ENCODE measurements around the gene LUZP2.

LUZP2 gene

GRCh38 chr11:24808173-24808572 lies 311.3 kb downstream of the LUZP2 start:
- Histone ChIP-seq H3K27me3 (ENCODE audit: low read length) (no peaks in the 10 kb centered on the region), H3K36me3 (ENCODE audit: low read length) (no peaks in the 10 kb centered on the region), H3K79me2 (ENCODE audit: insufficient read depth, low read length) (no peaks in the 10 kb centered on the region), H4K20me1 (ENCODE audit: low read depth, low read length) (no peaks in the 10 kb centered on the region), H3K9me3 (ENCODE audit: insufficient read depth, low read length) (peaks cover 4% of the 10 kb centered on the region; the same call in 1 of the 2 replicates), H3K27ac (ENCODE audit: low read depth, low read length) (no peak overlapping the region), H3K4me2 (ENCODE audit: low read depth, low read length, poor library complexity, severe bottlenecking) (no peak overlapping the region), H3K4me3 (ENCODE audit: insufficient read depth, low read length, poor library complexity, severe bottlenecking) (no peak overlapping the region), H2AFZ (ENCODE audit: low read depth, low read length, severe bottlenecking) (no peak overlapping the region), H3K9ac (ENCODE audit: low read length) (no peak overlapping the region), H3F3A (ENCODE audit: insufficient read depth) (no peaks in the 10 kb centered on the region), H3K9me2 (replicated peaks; ENCODE audit: insufficient read depth, low read length) (no peaks in the 10 kb centered on the region)
- no peak for TF ChIP-seq CTCF (IDR thresholded peaks at IDR 0.05; ENCODE audit: insufficient read depth, low read length, poor library complexity, severe bottlenecking)
- no peak for TF ChIP-seq EZH2phosphoT487 (conservative IDR thresholded peaks at IDR 0.05; ENCODE audit: low read length)

GRCh38 chr11:24819006-24819405 lies 322.2 kb downstream of the LUZP2 start:
- Histone ChIP-seq H3K27ac (ENCODE audit: low read depth, low read length) (no peak overlapping the region), H3K9ac (ENCODE audit: low read length) (no peak overlapping the region), H4K20me1 (ENCODE audit: low read depth, low read length) (no peaks in the 10 kb centered on the region), H3K9me2 (replicated peaks; ENCODE audit: insufficient read depth, low read length) (no peaks in the 10 kb centered on the region), H3K4me3 (ENCODE audit: insufficient read depth, low read length, poor library complexity, severe bottlenecking) (no peak overlapping the region), H3K9me3 (ENCODE audit: insufficient read depth, low read length) (no peaks in the 10 kb centered on the region), H3K27me3 (ENCODE audit: low read length) (no peaks in the 10 kb centered on the region), H3K4me2 (ENCODE audit: low read depth, low read length, poor library complexity, severe bottlenecking) (no peak overlapping the region), H3K36me3 (ENCODE audit: low read length) (0 out of 2 replicates have a peak, but pooled peaks cover 6% of the 10 kb centered on the region), H2AFZ (ENCODE audit: low read depth, low read length, severe bottlenecking) (no peak overlapping the region), H3F3A (ENCODE audit: insufficient read depth) (no peaks in the 10 kb centered on the region), H3K79me2 (ENCODE audit: insufficient read depth, low read length) (no peaks in the 10 kb centered on the region)
- no peak for TF ChIP-seq EZH2phosphoT487 (conservative IDR thresholded peaks at IDR 0.05; ENCODE audit: low read length)
- no peak for TF ChIP-seq CTCF (IDR thresholded peaks at IDR 0.05; ENCODE audit: insufficient read depth, low read length, poor library complexity, severe bottlenecking)

- no peak overlapping the region for H3K9ac ChIP-seq (ENCODE audit: low read length)
Measured at GRCh38 chr11:24819863-24820434, 323.1 kb downstream of the LUZP2 start.

More at GRCh38 chr11:24819863-24820434, 323.1 kb downstream of the LUZP2 start:
- Histone ChIP-seq H3K27ac (ENCODE audit: low read depth, low read length) (no peak overlapping the region), H3K36me3 (ENCODE audit: low read length) (0 out of 2 replicates have a peak, but pooled peaks cover 6% of the 10 kb centered on the region), H3F3A (ENCODE audit: insufficient read depth) (no peaks in the 10 kb centered on the region), H3K79me2 (ENCODE audit: insufficient read depth, low read length) (no peaks in the 10 kb centered on the region), H3K4me3 (ENCODE audit: insufficient read depth, low read length, poor library complexity, severe bottlenecking) (no peak overlapping the region), H3K9me3 (ENCODE audit: insufficient read depth, low read length) (no peaks in the 10 kb centered on the region), H2AFZ (ENCODE audit: low read depth, low read length, severe bottlenecking) (no peak overlapping the region), H3K27me3 (ENCODE audit: low read length) (no peaks in the 10 kb centered on the region), H4K20me1 (ENCODE audit: low read depth, low read length) (no peaks in the 10 kb centered on the region), H3K4me2 (ENCODE audit: low read depth, low read length, poor library complexity, severe bottlenecking) (no peak overlapping the region), H3K9me2 (replicated peaks; ENCODE audit: insufficient read depth, low read length) (no peaks in the 10 kb centered on the region)
- TF ChIP-seq EZH2phosphoT487 (conservative IDR thresholded peaks at IDR 0.05; ENCODE audit: low read length) (no peak), CTCF (IDR thresholded peaks at IDR 0.05; ENCODE audit: insufficient read depth, low read length, poor library complexity, severe bottlenecking) (no peak)
